Ishikawa (cell line): ENCODE results near the gene DYNC1I1.

Source experiments
- CREB1 ChIP-seq: IDR thresholded peaks from 2 replicates; pipeline ENCODE4 v1.6.1; 2012; ENCODE audit warnings: low read depth
- EGR1 ChIP-seq: IDR thresholded peaks from 2 replicates; pipeline ENCODE4 v1.6.1; 2012
- EP300 ChIP-seq: IDR thresholded peaks from 2 replicates; pipeline ENCODE4 v1.6.1; 2012; ENCODE audit warnings: borderline replicate concordance
- FOXM1 ChIP-seq: IDR thresholded peaks from 2 replicates; pipeline ENCODE4 v1.6.1; 2012; ENCODE audit warnings: low read depth, borderline replicate concordance
- NFIC ChIP-seq: IDR thresholded peaks from 2 replicates; pipeline ENCODE4 v1.6.1; 2012
- RAD21 ChIP-seq: IDR thresholded peaks from 2 replicates; pipeline ENCODE4 v1.6.1; 2012; ENCODE audit warnings: low read depth
- REST ChIP-seq: IDR thresholded peaks from 2 replicates; pipeline ENCODE4 v1.6.1; 2012; ENCODE audit warnings: low read depth, mild to moderate bottlenecking
- TEAD4 ChIP-seq: IDR thresholded peaks from 2 replicates; pipeline ENCODE4 v1.6.1; 2012
- USF1 ChIP-seq: IDR thresholded peaks from 2 replicates; pipeline ENCODE4 v1.6.1; 2012
- YY1 ChIP-seq: IDR thresholded peaks from 2 replicates; pipeline ENCODE4 v1.6.1; 2012; ENCODE audit warnings: low read depth
- TF ChIP-seq, protein P1 (sequence below): IDR thresholded peaks from 2 replicates; pipeline ENCODE4 v1.6.1; 2012

DNA sequence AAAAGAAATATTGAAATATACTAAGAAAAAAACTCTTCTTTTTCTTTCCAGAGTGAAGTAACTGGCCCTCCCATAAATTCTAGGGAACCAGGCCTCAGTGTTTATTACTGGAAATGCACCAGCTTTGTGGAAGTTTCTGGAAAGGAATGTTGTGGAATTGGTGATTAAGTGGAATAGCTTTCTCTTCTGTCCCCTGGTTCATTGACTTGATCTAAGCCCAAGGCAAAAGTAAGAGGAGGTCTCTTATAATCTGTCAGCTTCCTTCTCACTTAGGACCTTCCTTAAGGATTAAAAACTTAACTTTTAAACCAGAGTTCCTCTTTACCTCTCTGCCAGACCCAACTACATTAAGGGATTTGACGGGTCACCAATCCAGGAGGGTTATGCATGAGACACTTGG is 283.4 kb downstream of the DYNC1I1 start:
- TF ChIP-seq REST, result no peak
- TF ChIP-seq USF1, result no peak
- no peak for TF ChIP-seq FOXM1
- TF ChIP-seq NFIC, result 0 out of 2 replicates have a peak, but pooled peaks have one; percentile 32
- no peak for TF ChIP-seq EP300
- TF ChIP-seq, protein P1, sequence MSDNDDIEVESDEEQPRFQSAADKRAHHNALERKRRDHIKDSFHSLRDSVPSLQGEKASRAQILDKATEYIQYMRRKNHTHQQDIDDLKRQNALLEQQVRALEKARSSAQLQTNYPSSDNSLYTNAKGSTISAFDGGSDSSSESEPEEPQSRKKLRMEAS, result no peak
- no peak for TF ChIP-seq RAD21
- peak; percentile 46; the same call in 1 of the 2 replicates for TF ChIP-seq TEAD4
- no peak for TF ChIP-seq CREB1
- TF ChIP-seq EGR1, result no peak
- TF ChIP-seq YY1, result no peak
